HG03520 (cell line): ENCODE data around the gene ZNF438.

Experiments used
- ATAC-seq: cut with Tn5 transposase; IDR thresholded peaks from one replicate; pipeline ENCODE4 v1.9.1; 2021; ENCODE audit warnings: mild to moderate bottlenecking, moderate library complexity; ENCODE audit not compliant: unreplicated experiment

The ZNF438 gene

GRCh38 chr10:30830315-30831230 is 201.1 kb downstream of the ZNF438 start:
- no peak for ATAC-seq

- ATAC-seq: no peak
These were observed 201.8 kb downstream of the ZNF438 start for GRCh38 chr10:30829901-30830300.

GRCh38 chr10:30828680-30829079 is 203.0 kb downstream of the ZNF438 start:
- ATAC-seq: no peak

- ATAC-seq: no peak
These were observed 203.5 kb downstream of the ZNF438 start for GRCh38 chr10:30828164-30828563.

- no peak for ATAC-seq
These were observed 204.0 kb downstream of the ZNF438 start for GRCh38 chr10:30827531-30828120.

GRCh38 chr10:30826679-30827078 is 205.0 kb downstream of the ZNF438 start:
- no peak for ATAC-seq

GRCh38 chr10:30825495-30825894 is 206.2 kb downstream of the ZNF438 start:
- ATAC-seq: no peak

GRCh38 chr10:30825022-30825421 is 206.6 kb downstream of the ZNF438 start:
- no peak for ATAC-seq

GRCh38 chr10:30823651-30824050 is 208.0 kb downstream of the ZNF438 start:
- ATAC-seq: no peak

- no peak for ATAC-seq
These were observed 208.8 kb downstream of the ZNF438 start for GRCh38 chr10:30822693-30823465.

- no peak for ATAC-seq
These were observed 209.5 kb downstream of the ZNF438 start for GRCh38 chr10:30821994-30822692.

GRCh38 chr10:30821261-30821993 is 210.2 kb downstream of the ZNF438 start:
- no peak for ATAC-seq

GRCh38 chr10:30820261-30820991 is 211.2 kb downstream of the ZNF438 start:
- no peak for ATAC-seq

- ATAC-seq: no peak
These were observed 212.1 kb downstream of the ZNF438 start for GRCh38 chr10:30819341-30820181.

GRCh38 chr10:30818854-30819253 is 212.8 kb downstream of the ZNF438 start:
- no peak for ATAC-seq

- no peak for ATAC-seq
These were observed 213.5 kb downstream of the ZNF438 start for GRCh38 chr10:30818010-30818660.

- ATAC-seq: no peak
These were observed 214.1 kb downstream of the ZNF438 start for GRCh38 chr10:30817541-30817940.

GRCh38 chr10:30816820-30817171 is 214.9 kb downstream of the ZNF438 start:
- no peak for ATAC-seq
